ENCODE measurements around the gene TUBA4B. TPM values are rescaled to one million over a fixed set of nuclear protein-coding genes. Genes with fewer than 3 reads are reported as not detected.

The TUBA4B gene
- total RNA-seq, 1 donor from 2014 or later, result not detected

DNA sequence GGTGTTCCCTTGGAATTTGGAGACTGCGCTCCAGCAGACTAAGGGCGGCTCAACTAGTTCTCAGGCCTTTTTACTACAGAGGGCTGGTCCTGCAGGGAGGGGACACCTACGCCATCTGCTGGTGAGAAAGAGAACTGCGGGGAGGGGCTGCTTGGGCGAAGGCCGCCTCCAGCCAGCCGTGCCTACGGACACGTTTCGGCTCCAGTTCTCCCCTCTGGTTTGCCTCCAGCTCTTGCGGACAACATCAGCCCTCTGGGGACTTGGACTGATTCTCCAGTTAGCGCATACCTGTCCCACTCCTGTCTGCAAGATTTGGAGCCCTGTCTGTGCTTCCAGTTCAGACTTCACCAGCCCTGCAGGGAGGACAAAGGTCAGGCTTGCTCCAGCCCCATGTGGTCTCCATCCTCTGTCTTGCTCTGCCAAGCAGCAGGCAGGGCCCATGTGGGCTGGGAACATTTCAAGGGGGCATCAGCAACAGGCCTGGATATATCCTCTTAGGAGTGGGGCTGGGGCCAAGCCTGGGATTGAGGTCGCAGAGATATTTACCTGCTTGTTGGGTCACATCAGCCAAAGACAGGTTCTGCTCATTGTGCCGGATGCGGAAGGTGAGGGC is 45.8 kb downstream of the TUBA4B start:
- Mint-ChIP-seq H3K36me3 (no peaks in the 10 kb centered on the region), H3K4me1 (ENCODE audit: unreplicated experiment) (no peaks in the 10 kb centered on the region), H3K4me3 (no peak overlapping the region), H3K27me3 (peaks cover 73% of the 10 kb centered on the region), H3K27ac (no peak overlapping the region), H3K9me3 (no peaks in the 10 kb centered on the region)
- TF ChIP-seq, protein P1, sequence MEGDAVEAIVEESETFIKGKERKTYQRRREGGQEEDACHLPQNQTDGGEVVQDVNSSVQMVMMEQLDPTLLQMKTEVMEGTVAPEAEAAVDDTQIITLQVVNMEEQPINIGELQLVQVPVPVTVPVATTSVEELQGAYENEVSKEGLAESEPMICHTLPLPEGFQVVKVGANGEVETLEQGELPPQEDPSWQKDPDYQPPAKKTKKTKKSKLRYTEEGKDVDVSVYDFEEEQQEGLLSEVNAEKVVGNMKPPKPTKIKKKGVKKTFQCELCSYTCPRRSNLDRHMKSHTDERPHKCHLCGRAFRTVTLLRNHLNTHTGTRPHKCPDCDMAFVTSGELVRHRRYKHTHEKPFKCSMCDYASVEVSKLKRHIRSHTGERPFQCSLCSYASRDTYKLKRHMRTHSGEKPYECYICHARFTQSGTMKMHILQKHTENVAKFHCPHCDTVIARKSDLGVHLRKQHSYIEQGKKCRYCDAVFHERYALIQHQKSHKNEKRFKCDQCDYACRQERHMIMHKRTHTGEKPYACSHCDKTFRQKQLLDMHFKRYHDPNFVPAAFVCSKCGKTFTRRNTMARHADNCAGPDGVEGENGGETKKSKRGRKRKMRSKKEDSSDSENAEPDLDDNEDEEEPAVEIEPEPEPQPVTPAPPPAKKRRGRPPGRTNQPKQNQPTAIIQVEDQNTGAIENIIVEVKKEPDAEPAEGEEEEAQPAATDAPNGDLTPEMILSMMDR (conservative IDR thresholded peaks at IDR 0.05), result peak; percentile 89
- peak; percentile 92 for DNase-seq (ENCODE audit: extremely low spot score, unreplicated experiment)

DNA sequence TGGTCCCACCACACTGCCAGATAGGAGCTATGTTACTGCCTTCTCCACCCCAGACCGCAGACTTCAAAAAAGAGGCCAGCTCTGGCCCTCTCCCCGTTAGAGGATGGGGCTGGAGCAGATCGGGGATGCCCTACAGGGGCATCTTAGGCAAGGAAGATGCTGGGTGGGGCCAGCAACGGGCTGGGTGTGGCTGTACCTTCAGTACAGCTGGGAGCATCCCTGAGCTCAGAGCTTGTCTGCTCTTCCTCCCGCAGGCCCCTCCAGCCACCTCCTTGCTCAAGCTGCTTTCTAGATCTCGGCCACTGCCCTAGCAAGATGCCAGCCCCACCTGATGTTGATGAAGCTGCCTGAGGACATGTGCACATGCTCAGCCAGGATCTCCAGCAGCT is 46.3 kb downstream of the TUBA4B start:
- Mint-ChIP-seq H3K9me3 (no peaks in the 10 kb centered on the region), H3K4me1 (ENCODE audit: unreplicated experiment) (no peaks in the 10 kb centered on the region), H3K4me3 (no peak overlapping the region), H3K27me3 (peaks cover 77% of the 10 kb centered on the region), H3K36me3 (no peaks in the 10 kb centered on the region), H3K27ac (no peak overlapping the region)
- DNase-seq (ENCODE audit: extremely low spot score, unreplicated experiment), result no peak
- TF ChIP-seq, protein P1 (conservative IDR thresholded peaks at IDR 0.05), result no peak

DNA sequence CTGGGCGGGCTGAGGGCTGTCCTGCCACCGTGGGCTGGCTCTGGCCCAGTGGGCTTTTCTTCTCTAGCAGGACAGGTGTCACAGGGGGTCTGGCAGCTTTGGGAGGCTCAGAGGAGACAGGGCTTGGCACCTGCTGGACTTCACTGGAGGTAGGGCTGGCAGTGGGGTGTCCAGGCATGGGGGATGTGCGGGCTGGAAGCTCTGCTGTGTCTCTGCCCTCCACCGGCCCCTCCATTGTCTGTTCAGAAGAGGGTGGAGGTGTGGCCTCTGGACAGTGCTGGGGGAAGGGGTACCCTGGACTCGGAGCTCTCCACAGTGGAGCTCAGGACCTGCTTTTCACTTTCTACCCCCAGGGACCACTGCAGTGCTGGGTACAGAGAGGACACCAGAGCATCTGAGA is 47.0 kb downstream of the TUBA4B start:
- Mint-ChIP-seq H3K4me3 (no peak overlapping the region), H3K36me3 (no peaks in the 10 kb centered on the region), H3K27me3 (peaks cover 83% of the 10 kb centered on the region), H3K27ac (no peak overlapping the region), H3K9me3 (no peaks in the 10 kb centered on the region), H3K4me1 (ENCODE audit: unreplicated experiment) (no peaks in the 10 kb centered on the region)
- TF ChIP-seq, protein P1 (conservative IDR thresholded peaks at IDR 0.05), result no peak
- DNase-seq (ENCODE audit: extremely low spot score, unreplicated experiment), result no peak

DNA sequence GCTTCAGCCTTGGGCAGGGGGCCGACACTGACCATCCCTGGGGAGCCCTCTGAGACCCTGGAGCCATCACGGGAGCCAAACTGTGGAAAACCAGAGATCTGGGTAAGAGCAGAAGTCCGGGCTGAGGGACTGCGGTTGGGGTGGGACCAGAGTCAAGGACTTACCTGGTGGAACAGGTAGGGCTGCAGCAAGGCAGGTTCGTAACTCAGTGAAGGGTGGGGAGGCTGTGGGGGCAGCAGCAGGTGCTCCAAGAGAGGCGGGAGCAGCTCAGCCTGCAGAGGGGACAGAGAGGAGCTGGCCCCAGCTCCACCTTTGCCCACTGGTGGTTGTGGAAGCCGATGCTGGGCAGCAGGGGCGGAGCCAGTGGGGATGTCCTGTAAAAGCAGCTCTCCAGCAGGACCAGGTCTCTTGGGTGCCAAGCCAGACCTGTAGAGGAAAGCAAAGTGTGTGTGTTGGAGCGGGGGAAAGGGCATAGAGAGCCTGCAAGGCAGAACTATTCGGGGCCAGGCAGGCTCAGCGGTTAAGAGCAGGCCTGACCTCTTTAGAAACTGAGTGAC is 49.4 kb downstream of the TUBA4B start:
- Mint-ChIP-seq H3K4me1 (ENCODE audit: unreplicated experiment) (no peaks in the 10 kb centered on the region), H3K9me3 (no peaks in the 10 kb centered on the region), H3K4me3 (no peak overlapping the region), H3K27me3 (peaks cover 95% of the 10 kb centered on the region), H3K36me3 (no peaks in the 10 kb centered on the region), H3K27ac (no peak overlapping the region)
- TF ChIP-seq, protein P1 (conservative IDR thresholded peaks at IDR 0.05), result no peak
- DNase-seq (ENCODE audit: extremely low spot score, unreplicated experiment), result no peak

DNA sequence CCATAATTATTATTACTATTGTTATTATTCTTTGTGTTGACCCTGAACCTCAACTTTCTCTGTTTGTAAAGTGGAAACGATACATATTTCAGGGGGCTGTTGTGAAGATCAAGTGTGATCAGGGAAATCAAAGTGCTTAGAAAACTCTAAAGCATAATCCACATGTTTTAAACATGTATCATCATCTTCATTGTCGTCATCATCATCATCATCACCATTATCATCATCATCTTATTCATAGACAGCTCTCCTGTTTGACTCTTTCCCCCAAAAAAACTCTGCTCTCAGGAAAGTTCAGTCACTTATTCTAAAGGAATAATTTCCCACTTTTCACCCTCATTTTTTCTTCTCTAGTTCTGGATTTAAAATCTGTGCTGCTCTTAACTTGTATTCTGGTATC is 51.2 kb downstream of the TUBA4B start:
- Mint-ChIP-seq H3K4me3 (no peak overlapping the region), H3K4me1 (ENCODE audit: unreplicated experiment) (no peaks in the 10 kb centered on the region), H3K36me3 (no peaks in the 10 kb centered on the region), H3K27me3 (peaks cover 97% of the 10 kb centered on the region), H3K27ac (no peak overlapping the region), H3K9me3 (no peaks in the 10 kb centered on the region)
- TF ChIP-seq, protein P1 (conservative IDR thresholded peaks at IDR 0.05), result no peak
- DNase-seq (ENCODE audit: extremely low spot score, unreplicated experiment), result no peak

Measured in type B pancreatic cell (in vitro differentiated cells).